Sciatic nerve (tissue), 2 donors: ENCODE data around the gene SPAM1. TPM values are rescaled to one million over a fixed set of nuclear protein-coding genes. Genes with fewer than 3 reads are reported as not detected.

Experiments used
- ATAC-seq: fragments of 200-7000 bp; cut with Tn5 transposase; one replicate; pipeline ENCODE4 v1.9.1; 2020; ENCODE audit warnings: mild to moderate bottlenecking, moderate library complexity
- DNase-seq: peaks from one replicate; pipeline ENCODE4 v3.0.0-alpha.2; 2020; ENCODE audit warnings: low spot score
- intact Hi-C: fragments of 100-400 bp; cut with DNase I; formaldehyde crosslinking; loops from one replicate; pipeline ENCODE4 v1.14.2; 2022
- total RNA-seq: library from RNA; stranded (reverse); fragmentation: NEBNext Ultra II Directional; extraction: Animal tissue kit (Norgen Biotek cat#: 25700); gene quantifications from one replicate; pipeline ENCODE4 v1.2.1, GENCODE V29; 2021
- donor health status: DM: no; HTN: no; CAD: no.
- donor health status: DM: no; HTN: no; CAD: no.

The SPAM1 gene
- total RNA-seq, 1 donor from 2014 or later = not detected

DNA sequence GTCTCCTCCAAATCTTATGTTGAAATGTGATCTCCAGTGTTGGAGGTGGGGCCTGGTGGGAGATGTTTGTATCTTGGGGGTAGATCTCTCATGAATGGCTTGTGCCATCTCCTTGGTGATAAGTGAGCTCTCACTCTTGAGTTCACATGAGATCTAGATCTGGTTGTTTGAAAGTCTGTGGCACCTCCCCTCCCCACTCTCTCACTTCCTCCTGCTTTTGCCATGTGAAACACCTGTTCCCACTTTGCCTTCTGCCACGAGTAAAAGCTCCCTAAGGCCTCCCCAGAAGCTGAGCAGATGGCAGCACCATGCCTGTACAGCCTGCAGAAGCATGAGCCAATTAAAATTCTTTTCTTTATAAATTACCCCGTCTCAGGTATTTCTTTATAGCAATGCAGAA is 84.3 kb downstream of the SPAM1 start:
- no peak for ATAC-seq
- intact Hi-C loops = no loop called here
- no peak for DNase-seq

Other genes with a start within 250 kb of the SPAM1 start
- gene WASL, start 176.2 kb upstream of the SPAM1 start, total RNA-seq = 51.3 TPM
- not detected for gene HYAL4, start 80.1 kb upstream of the SPAM1 start, total RNA-seq
- gene TMEM229A, start 107.8 kb downstream of the SPAM1 start, total RNA-seq = 0.27 TPM